ENCODE data around the gene COL23A1.

- TF ChIP-seq CTCF (IDR thresholded peaks at IDR 0.05; ENCODE audit: low read depth, low read length) (no peak), EZH2phosphoT487 (IDR thresholded peaks at IDR 0.05; ENCODE audit: low read depth) (no peak)
These were observed 104.0 kb downstream of the COL23A1 start for GRCh38 chr5:178486239-178486641.

All from OCI-LY3 (cell line).